ENCODE measurements around the gene PNRC2. TPM values are rescaled to one million over a fixed set of nuclear protein-coding genes. Genes with fewer than 3 reads are reported as not detected.

PNRC2 gene
- total and polyA plus RNA-seq, 2 of the 13 experiments (the other 11 are each of a cell fraction or from before 2014, with no cell fraction given), result 74.9 to 97.5 TPM

GRCh38 chr1:23959461-23960290 lies at the start of gene PNRC2 (continued):
- TF ChIP-seq THAP7 (CRISPR knock-in tag; IDR thresholded peaks at IDR 0.05) (no peak), NFKB2 (CRISPR knock-in tag; IDR thresholded peaks at IDR 0.05; ENCODE audit: borderline replicate concordance) (peak; percentile 82; the same call in 1 of the 2 replicates), SCMH1 (CRISPR knock-in tag; IDR thresholded peaks at IDR 0.05; ENCODE audit: borderline replicate concordance) (no peak), ZNF138 (CRISPR knock-in tag; IDR thresholded peaks at IDR 0.05; ENCODE audit: low read depth) (no peak), NCOA5 (CRISPR knock-in tag; IDR thresholded peaks at IDR 0.05) (no peak), BORCS8-MEF2B (CRISPR knock-in tag; IDR thresholded peaks at IDR 0.05) (peak; percentile 98), ZNF331 (CRISPR knock-in tag; IDR thresholded peaks at IDR 0.05) (peak; percentile 34; the same call in 1 of the 2 replicates), KDM2A (CRISPR knock-in tag; IDR thresholded peaks at IDR 0.05; ENCODE audit: borderline replicate concordance, low read depth) (peak; percentile 89), ZSCAN25 (CRISPR knock-in tag; IDR thresholded peaks at IDR 0.05) (no peak), KDM1A (CRISPR knock-in tag; IDR thresholded peaks at IDR 0.05) (no peak), HDAC2 (CRISPR knock-in tag; IDR thresholded peaks at IDR 0.05) (peak; percentile 44), ZNF577 (CRISPR knock-in tag; IDR thresholded peaks at IDR 0.05; ENCODE audit: borderline replicate concordance, low read depth) (no peak), SMAD9 (CRISPR knock-in tag; IDR thresholded peaks at IDR 0.05) (no peak), ZNF552 (CRISPR knock-in tag; IDR thresholded peaks at IDR 0.05; ENCODE audit: borderline replicate concordance) (no peak; the same call in 1 of the 2 replicates), THYN1 (CRISPR knock-in tag; IDR thresholded peaks at IDR 0.05; ENCODE audit: borderline replicate concordance, low read depth) (no peak), NFIB (CRISPR knock-in tag; IDR thresholded peaks at IDR 0.05; ENCODE audit: borderline replicate concordance) (no peak), THAP11 (CRISPR knock-in tag; IDR thresholded peaks at IDR 0.05) (peak; percentile 77), SPEN (CRISPR knock-in tag; IDR thresholded peaks at IDR 0.05; ENCODE audit: low read depth) (peak; percentile 40), ZBTB4 (CRISPR knock-in tag; IDR thresholded peaks at IDR 0.05; ENCODE audit: borderline replicate concordance) (0 out of 2 replicates have a peak, but pooled peaks have one; percentile 28), POLR2G (IDR thresholded peaks at IDR 0.05; ENCODE audit: low read depth, low read length) (peak; percentile 95), ZKSCAN1 (IDR thresholded peaks at IDR 0.05; ENCODE audit: low read length) (no peak), TBL1XR1 (IDR thresholded peaks at IDR 0.05; ENCODE audit: borderline replicate concordance, low read length, partially characterized antibody) (peak; percentile 30), ZNF441 (CRISPR knock-in tag; IDR thresholded peaks at IDR 0.05; ENCODE audit: borderline replicate concordance) (no peak), SIX4 (CRISPR knock-in tag; IDR thresholded peaks at IDR 0.05) (0 out of 2 replicates have a peak, but pooled peaks have one; percentile 52), TOE1 (CRISPR knock-in tag; IDR thresholded peaks at IDR 0.05) (no peak; the same call in 1 of the 2 replicates), POLR2AphosphoS2 (IDR thresholded peaks at IDR 0.05; ENCODE audit: low read depth, low read length) (0 out of 2 replicates have a peak, but pooled peaks have one; percentile 75), YEATS2 (CRISPR knock-in tag; IDR thresholded peaks at IDR 0.05; ENCODE audit: borderline replicate concordance) (peak; percentile 82; the same call in 1 of the 2 replicates)
- TF ChIP-seq, protein P1, sequence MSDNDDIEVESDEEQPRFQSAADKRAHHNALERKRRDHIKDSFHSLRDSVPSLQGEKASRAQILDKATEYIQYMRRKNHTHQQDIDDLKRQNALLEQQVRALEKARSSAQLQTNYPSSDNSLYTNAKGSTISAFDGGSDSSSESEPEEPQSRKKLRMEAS (IDR thresholded peaks at IDR 0.05), result peak; percentile 61
